ENCODE results near the gene XRCC4.

The XRCC4 gene

DNA sequence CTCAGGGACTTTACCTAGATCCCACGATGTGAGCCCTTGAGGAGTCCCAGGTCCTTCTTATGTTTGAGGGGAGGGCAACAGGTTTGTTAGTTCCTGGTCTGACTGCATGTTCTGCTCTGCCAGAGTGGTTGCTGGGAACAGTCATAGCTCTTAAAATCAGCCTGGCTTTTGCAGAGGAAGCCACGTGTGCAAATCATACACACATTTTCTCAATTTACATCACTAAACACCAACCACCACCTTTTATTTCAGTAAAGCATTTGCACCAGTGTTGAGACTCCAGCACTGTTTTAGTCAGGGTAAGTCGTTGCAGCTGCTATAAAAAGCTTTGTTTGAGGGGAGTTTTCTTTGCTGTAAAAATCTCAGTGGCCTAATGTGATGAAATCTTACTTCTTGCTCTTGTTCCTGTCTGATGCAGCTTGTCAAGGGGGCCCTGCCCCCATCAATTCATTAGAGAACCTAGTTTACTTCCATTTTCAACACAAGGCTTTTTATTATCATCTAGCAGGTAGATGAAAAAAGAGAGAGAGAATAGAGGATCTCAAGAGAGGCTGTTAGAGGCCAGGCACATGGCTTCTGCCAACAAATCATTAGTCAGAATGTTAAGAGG lies 323.9 kb downstream of the XRCC4 start:
- TF ChIP-seq SPI1 (IDR thresholded peaks at IDR 0.05; ENCODE audit: low read depth, low read length), result no peak
- TF ChIP-seq POU2F2 (IDR thresholded peaks at IDR 0.05; ENCODE audit: low read depth, low read length), result no peak
- TF ChIP-seq PAX5 (IDR thresholded peaks at IDR 0.05; ENCODE audit: insufficient read depth, low read length, severe bottlenecking), result no peak
- FAIRE-seq (peak; percentile 41), DNase-seq (ENCODE audit: insufficient read length, low spot score) (no peak)

DNA sequence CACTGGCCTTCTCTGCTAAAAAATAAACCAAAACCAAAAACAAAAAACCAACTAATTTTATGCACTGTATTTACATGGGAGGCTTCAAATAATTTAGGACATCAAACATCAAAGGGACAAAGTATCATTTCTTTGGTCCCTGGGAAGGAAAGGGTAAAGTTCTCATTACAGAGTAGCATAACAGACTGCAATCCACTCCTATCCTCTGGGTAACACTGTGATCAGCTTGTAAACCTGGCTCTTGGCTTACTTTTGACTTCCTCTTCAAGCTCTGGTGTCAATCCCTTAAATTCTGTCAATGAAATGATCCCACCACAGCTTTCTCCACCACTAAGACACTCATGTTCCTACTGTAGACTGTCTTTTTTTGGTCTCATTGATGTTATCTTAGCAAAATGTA lies 324.4 kb downstream of the XRCC4 start:
- DNase-seq (ENCODE audit: insufficient read length, low spot score) (no peak), FAIRE-seq (peak; percentile 13)
- TF ChIP-seq PAX5 (IDR thresholded peaks at IDR 0.05; ENCODE audit: insufficient read depth, low read length, severe bottlenecking) (no peak), TAF1 (IDR thresholded peaks at IDR 0.05; ENCODE audit: low read depth, low read length) (no peak), POLR2A (IDR thresholded peaks at IDR 0.05; ENCODE audit: low read depth, low read length) (no peak), SPI1 (IDR thresholded peaks at IDR 0.05; ENCODE audit: low read depth, low read length) (0 out of 2 replicates have a peak, but pooled peaks have one; percentile 6), POU2F2 (IDR thresholded peaks at IDR 0.05; ENCODE audit: low read depth, low read length) (no peak), POLR2AphosphoS5 (IDR thresholded peaks at IDR 0.05; ENCODE audit: low read depth, low read length) (no peak)

Data from GM12891 (cell line).